Esophagus squamous epithelium (tissue), 5 donors: ENCODE measurements around the gene MIER3. TPM values are rescaled to one million over a fixed set of nuclear protein-coding genes. Genes with fewer than 3 reads are reported as not detected.

ENCODE experiments used
- DNase-seq: peaks from one replicate; lab custom pipeline; 2025; lab: John Stamatoyannopoulos, UW
- H3K27ac ChIP-seq, 4 donors: fragments of 200-600 bp; sonication (generic); one replicate each; pipeline ENCODE4 v1.5.1; 2016 to 2019; ENCODE audit warnings: mild to moderate bottlenecking in 1 of 4
- H3K27me3 ChIP-seq, 4 donors: fragments of 200-600 bp; sonication (generic); 1 replicate in 3 of 4; 2 replicates in 1 of 4; pipeline versions ENCODE4 v1.5.1 to v1.6.0; 2017 to 2021; ENCODE audit warnings: antibody characterized with exemption in 1 of 4
- H3K36me3 ChIP-seq, 3 donors: fragments of 200-600 bp; sonication (generic); one replicate each; pipeline ENCODE4 v1.5.1; 2016 to 2019
- H3K4me1 ChIP-seq, 3 donors: fragments of 200-600 bp; sonication (generic); one replicate each; pipeline ENCODE4 v1.5.1; 2017 to 2019
- H3K4me3 ChIP-seq, 4 donors: fragments of 200-600 bp; sonication (generic); 1 replicate in 3 of 4; 2 replicates in 1 of 4; pipeline ENCODE4 v1.5.1; 2016 to 2019; ENCODE audit warnings: mild to moderate bottlenecking in 2 of 4, moderate library complexity in 1 of 4
- H3K9me3 ChIP-seq, 3 donors: fragments of 200-600 bp; sonication (generic); one replicate each; pipeline ENCODE4 v1.5.1; 2016 to 2019
- CTCF ChIP-seq, 6 experiments: fragments of 450-650 bp in 4 of 6; fragments of 200-600 bp in 2 of 6; sonication (generic) in 2 of 6; IDR thresholded peaks; one replicate each; pipeline ENCODE4 v1.5.1; 2016 to 2019; ENCODE audit warnings: antibody characterized with exemption in 6 of 6, mild to moderate bottlenecking in 4 of 6, moderate library complexity in 4 of 6
- POLR2A ChIP-seq, 4 donors: fragments of 450-650 bp; IDR thresholded peaks; one replicate each; pipeline ENCODE4 v1.6.1; 2017; ENCODE audit warnings: antibody characterized with exemption in 4 of 4, mild to moderate bottlenecking in 4 of 4, moderate library complexity in 3 of 4
- WGBS, 2 donors: methylation state at CpG; one replicate each; pipeline ENCODE4 v1.1.5; 2018; 5-methylcytosine and 5-hydroxymethylcytosine counted together
- intact Hi-C: fragments of 100-400 bp; cut with DNase I; formaldehyde crosslinking; loops from one replicate; pipeline ENCODE4 v1.15.0; 2022
- total RNA-seq, 4 donors: library from RNA; depleted of rRNA; stranded (reverse); fragments of >200 nt; gene quantifications; one replicate each; pipeline ENCODE4 v1.1.0, GENCODE V29; 2016
- donor health status: DM: yes; HTN: yes; CAD: no.

The MIER3 gene
- total RNA-seq, 4 donors from 2014 or later: 13.0 to 26.1 (median 25.5) TPM

GRCh38 chr5:56913766-56914165 is 38.2 kb downstream of the MIER3 start:
- intact Hi-C loops: no loop called here
- H3K4me1 ChIP-seq: peaks cover 0 to 15% (median 0%) of the 10 kb centered on the region in 3 donors
- H3K9me3 ChIP-seq: no peaks in the 10 kb centered on the region
- no peak for DNase-seq
- H3K27ac ChIP-seq: no peak overlapping the region
- H3K36me3 ChIP-seq: peaks cover 0 to 6% (median 0%) of the 10 kb centered on the region in 3 donors
- WGBS, 2 donors: 94 to 97% methylated on average over 3 of the region's 3 CpGs
- no peaks in the 10 kb centered on the region for H3K27me3 ChIP-seq
- TF ChIP-seq CTCF (IDR thresholded peaks at IDR 0.05) (no peak), POLR2A (IDR thresholded peaks at IDR 0.05) (no peak)
- no peak overlapping the region for H3K4me3 ChIP-seq

- DNase-seq: no peak
- intact Hi-C loops: no loop called here
- TF ChIP-seq POLR2A (IDR thresholded peaks at IDR 0.05) (no peak), CTCF (IDR thresholded peaks at IDR 0.05) (no peak)
Observed at GRCh38 chr5:56910210-56910965, 41.5 kb downstream of the MIER3 start.

GRCh38 chr5:56909294-56910209 is 42.4 kb downstream of the MIER3 start, which contains the start of gene SETD9:
TSS of gene SETD9 (plus strand) at chr5:56909596. CDS start at chr5:56909646, 50 bp downstream.
- H3K36me3 ChIP-seq: no peaks in the 10 kb centered on the region
- TF ChIP-seq POLR2A (IDR thresholded peaks at IDR 0.05): peak in 2 of 4 donors; percentile 69 to 77
- TF ChIP-seq CTCF (IDR thresholded peaks at IDR 0.05): peak in 1 of 6 experiments; percentile 2
- peak within 1 kb of the TSS; percentile 93 to 94 (median 94) for H3K27ac ChIP-seq
- intact Hi-C loops: no loop called here
- peak; percentile 91 for DNase-seq
- H3K4me1 ChIP-seq: peaks cover 0 to 18% (median 0%) of the 10 kb centered on the region in 3 donors
- H3K9me3 ChIP-seq: no peaks in the 10 kb centered on the region
- no peaks in the 10 kb centered on the region for H3K27me3 ChIP-seq
- WGBS, 2 donors: 1 to 2% methylated on average over 11 to 33 of the region's 84 CpGs
- H3K4me3 ChIP-seq: peak within 1 kb of the TSS; percentile 64 to 78 (median 72)

More at GRCh38 chr5:56910210-56910965, 41.5 kb downstream of the MIER3 start:
- H3K27ac ChIP-seq: peak overlapping the region; percentile 93 to 94 (median 94)
- no peaks in the 10 kb centered on the region for H3K27me3 ChIP-seq
- H3K9me3 ChIP-seq: no peaks in the 10 kb centered on the region
- WGBS, 2 donors: 1 to 2% methylated on average over 16 to 28 of the region's 29 CpGs
- peaks cover 0 to 18% (median 0%) of the 10 kb centered on the region in 3 donors for H3K4me1 ChIP-seq
- H3K36me3 ChIP-seq: no peaks in the 10 kb centered on the region
- H3K4me3 ChIP-seq: peak overlapping the region; percentile 64 to 78 (median 72)

GRCh38 chr5:56908942-56909293 is 43.0 kb downstream of the MIER3 start:
- Histone ChIP-seq H3K9me3 (no peaks in the 10 kb centered on the region), H3K4me3 (peak overlapping the region; percentile 64 to 78 (median 72)), H3K36me3 (no peaks in the 10 kb centered on the region), H3K4me1 (peaks cover 0 to 18% (median 0%) of the 10 kb centered on the region in 3 donors), H3K27me3 (no peaks in the 10 kb centered on the region), H3K27ac (peak overlapping the region; percentile 93 to 94 (median 94))
- WGBS, 2 donors: 0 to 1% methylated on average over 19 of the region's 19 CpGs
- DNase-seq: no peak
- TF ChIP-seq POLR2A (IDR thresholded peaks at IDR 0.05) (no peak), CTCF (IDR thresholded peaks at IDR 0.05) (no peak)
- intact Hi-C loops: no loop called here
